K562 (cell line): ENCODE data around the gene ZNF500. TPM values are rescaled to one million over a fixed set of nuclear protein-coding genes. Genes with fewer than 3 reads are reported as not detected.

Experiments used
- ATAC-seq: fragments of 200-7000 bp; cut with Tn5 transposase; 3 replicates; pipeline ENCODE4 v1.9.1; 2020; ENCODE audit warnings: moderate library complexity
- BruUV-seq: library from RNA; stranded (reverse); fragments of 400-500 nt; replicated peaks from 2 replicates; lab custom pipeline; 2021; lab: Mats Ljungman, UMichigan
- CTCF ChIA-PET: fragments of 300-600 bp; formaldehyde crosslinking; extraction: SDS; loops from one replicate; lab custom pipeline; 2021; ENCODE audit warnings: low intra/inter-chr PET ratio; lab: Yijun Ruan, JAX
- POLR2A ChIA-PET: fragments of 300-600, 350-650 bp; sonication (Branson Sonifier 250); formaldehyde crosslinking; extraction: SDS; loops from one replicate; lab custom pipeline; 2021; ENCODE audit warnings: antibody characterized with exemption, inconsistent platforms; lab: Yijun Ruan, JAX
- DNase-seq, 4 experiments: peaks; one replicate each; pipeline versions ENCODE4 v3.0.0 to v3.0.0-alpha.2; 2011 to 2018; ENCODE audit warnings: low spot score in 3 of 4, mixed read lengths in 3 of 4; ENCODE audit errors: extremely low read depth in 1 of 4
- FAIRE-seq: peaks from 2 replicates; lab custom pipeline; 2011; peaks lifted over from hg19 to GRCh38; lab: Jason Lieb, UNC
- H2AFZ ChIP-seq: 2 replicates; pipeline ENCODE4 v1.6.0; 2011; ENCODE audit warnings: low read depth, low read length, control low read depth, inconsistent platforms
- H3K27ac ChIP-seq: fragments of 200-600 bp; 3 replicates; pipeline ENCODE4 v1.8.0; 2011; ENCODE audit warnings: low read depth, mild to moderate bottlenecking, control low read depth, inconsistent platforms, low read length, moderate library complexity, mixed read lengths; ENCODE audit errors: extremely low read depth
- H3K27me3 ChIP-seq, 2 experiments: fragments of 300-600 bp in 1 of 2; 2 replicates in 1 of 2; 3 replicates in 1 of 2; pipeline versions ENCODE4 v1.6.0 to v1.8.0; 2011; ENCODE audit warnings: inconsistent platforms in 2 of 2, low read length in 2 of 2, mild to moderate bottlenecking in 1 of 2, mixed read lengths in 1 of 2, moderate library complexity in 1 of 2; ENCODE audit not compliant: control insufficient read depth in 2 of 2, insufficient read depth in 2 of 2
- H3K36me3 ChIP-seq: fragments of 300-600 bp; 3 replicates; pipeline ENCODE4 v1.8.0; 2011; ENCODE audit warnings: mild to moderate bottlenecking, low read length, inconsistent platforms; ENCODE audit not compliant: control insufficient read depth, insufficient read depth
- H3K4me1 ChIP-seq, 2 experiments: fragments of 200-600 bp in 1 of 2; replicated peaks in 1 of 2; 2 replicates in 1 of 2; 3 replicates in 1 of 2; pipeline versions ENCODE4 v1.5.1 to v1.8.0; 2011; ENCODE audit warnings: inconsistent platforms in 2 of 2, low read length in 2 of 2, mild to moderate bottlenecking in 1 of 2, mixed read lengths in 1 of 2, moderate library complexity in 1 of 2; ENCODE audit not compliant: control insufficient read depth in 2 of 2, insufficient read depth in 2 of 2
- H3K4me2 ChIP-seq: 2 replicates; pipeline ENCODE4 v1.6.1; 2011; ENCODE audit warnings: low read length, control low read depth, inconsistent platforms, mixed read lengths; ENCODE audit not compliant: insufficient read depth
- H3K4me3 ChIP-seq: fragments of 200-600 bp; sonication (generic), shearing (Covaris generic); 2 replicates; pipeline ENCODE4 v1.5.1; 2016; ENCODE audit warnings: control low read depth, inconsistent platforms
- H3K79me2 ChIP-seq: fragments of 200-600 bp; 3 replicates; pipeline ENCODE4 v1.8.0; 2011; ENCODE audit warnings: low read length, inconsistent platforms; ENCODE audit not compliant: control insufficient read depth, insufficient read depth
- H3K9ac ChIP-seq, 2 experiments: 2 replicates each; pipeline versions ENCODE4 v1.6.0 to v1.6.1; 2011; ENCODE audit warnings: low read depth in 2 of 2, low read length in 2 of 2, control low read depth in 1 of 2, inconsistent platforms in 1 of 2, mild to moderate bottlenecking in 1 of 2, mixed read lengths in 1 of 2; ENCODE audit not compliant: insufficient read depth in 1 of 2
- H3K9me1 ChIP-seq: one replicate; pipeline ENCODE4 v1.6.0; 2011; ENCODE audit warnings: inconsistent platforms, mild to moderate bottlenecking, low read length, moderate library complexity; ENCODE audit not compliant: control insufficient read depth, insufficient read depth
- H3K9me3 ChIP-seq: replicated peaks from 2 replicates; pipeline ENCODE4 v1.5.1; 2011; ENCODE audit warnings: low read depth, low read length, inconsistent platforms; ENCODE audit not compliant: control insufficient read depth, insufficient read depth
- H4K20me1 ChIP-seq: replicated peaks from 2 replicates; pipeline ENCODE4 v1.6.1; 2011; ENCODE audit warnings: low read length, inconsistent platforms, mixed read lengths; ENCODE audit not compliant: control insufficient read depth, insufficient read depth
- KDM1A ChIP-seq, 2 experiments: fragments of 450-650 bp; IDR thresholded peaks; 2 replicates each; pipeline ENCODE4 v1.6.1; 2016; ENCODE audit warnings: mild to moderate bottlenecking in 2 of 2
- RAD21 ChIP-seq, 2 experiments: fragments of 250-450 bp in 1 of 2; fragments of 450-650 bp in 1 of 2; sonication (Bioruptor Pico) in 1 of 2; formaldehyde crosslinking in 1 of 2; IDR thresholded peaks in 1 of 2; conservative IDR thresholded peaks in 1 of 2; 2 replicates each; pipeline versions ENCODE4 v1.4.0 to v1.8.0; 2020 to 2022; ENCODE audit warnings: mild to moderate bottlenecking in 2 of 2, moderate library complexity in 1 of 2
- SPI1 ChIP-seq: IDR thresholded peaks from 2 replicates; pipeline ENCODE4 v1.6.1; 2011; ENCODE audit warnings: low read depth, low read length, control low read depth, borderline replicate concordance
- ZNF184 ChIP-seq: sonication (generic); formaldehyde crosslinking; IDR thresholded peaks from 2 replicates; pipeline ENCODE4 v1.5.0; 2020; ENCODE audit warnings: missing genetic modification reagents
- ZNF57 ChIP-seq: fragments of 450-650 bp; formaldehyde crosslinking; IDR thresholded peaks from 2 replicates; pipeline ENCODE4 v1.4.0; 2020; ENCODE audit warnings: mild to moderate bottlenecking, moderate library complexity
- WGBS: fragments of 100-300 bp; shearing (Covaris generic); methylation state at CpG from one replicate; pipeline ENCODE4 v1.1.6; 2016; ENCODE audit warnings: low coverage, mixed read lengths; ENCODE audit not compliant: insufficient coverage; ENCODE audit errors: missing lambda C conversion rate; 5-methylcytosine and 5-hydroxymethylcytosine counted together
- in situ Hi-C: fragments of 300-500 bp; cut with MboI; formaldehyde crosslinking; loops from 4 replicates; pipeline ENCODE4 v1.15.0; 2018; ENCODE audit warnings: inconsistent platforms, mixed read lengths
- intact Hi-C: fragments of 100-400 bp; cut with micrococcal nuclease; formaldehyde crosslinking; loops from 2 replicates; pipeline ENCODE4 v1.14.2; 2022
- polyA plus RNA-seq, 8 experiments: library from polyadenylated mRNA; depleted of rRNA in 4 of 8; stranded (reverse) in 5 of 8; unstranded in 3 of 8; fragments of >200 nt; fragmentation: Nextera tagmentation in 2 of 8; fragmentation: Illumina TruSeq in 1 of 8; extraction: Ambion mirVana in 2 of 8; extraction: Trizol in 1 of 8; gene quantifications; 2 replicates each; pipeline versions ENCODE4 v1.2.1 to v1.2.3, GENCODE V29; 2011 to 2014; ENCODE audit warnings: inconsistent platforms in 1 of 8, missing spikeins in 1 of 8
- total RNA-seq, 7 experiments: library from RNA; depleted of rRNA in 6 of 7; stranded (reverse); fragments of >200 nt in 6 of 7; fragmentation: Illumina TruSeq in 2 of 7; extraction: Trizol in 2 of 7; gene quantifications; 2 replicates each; pipeline versions ENCODE4 v1.2.1 to v1.2.3, GENCODE V29; 2011 to 2021; ENCODE audit warnings: low replicate concordance in 1 of 7
- TF ChIP-seq, protein P1 (sequence below), 2 experiments: fragments of 450-650 bp; formaldehyde crosslinking in 1 of 2; IDR thresholded peaks; 2 replicates each; pipeline versions ENCODE4 v1.4.0 to v1.6.1; 2014 to 2020; ENCODE audit warnings: mild to moderate bottlenecking in 2 of 2, borderline replicate concordance in 1 of 2, low read depth in 1 of 2
- TF ChIP-seq, protein P2 (sequence below): fragments of 450-650 bp; IDR thresholded peaks from 2 replicates; pipeline ENCODE4 v1.7.1; 2018; ENCODE audit warnings: mild to moderate bottlenecking, low read depth; ENCODE audit not compliant: partially characterized antibody
- TF ChIP-seq, protein P3 (sequence below): fragments of 450-650 bp; formaldehyde crosslinking; IDR thresholded peaks from 2 replicates; pipeline ENCODE4 v1.4.0; 2020; ENCODE audit warnings: mild to moderate bottlenecking

Gene ZNF500
- total and polyA plus RNA-seq, 9 of the 15 experiments (the other 6 are each of a cell fraction or from before 2014, with no cell fraction given), result 0.80 to 20.8 (median 5.3) TPM

DNA sequence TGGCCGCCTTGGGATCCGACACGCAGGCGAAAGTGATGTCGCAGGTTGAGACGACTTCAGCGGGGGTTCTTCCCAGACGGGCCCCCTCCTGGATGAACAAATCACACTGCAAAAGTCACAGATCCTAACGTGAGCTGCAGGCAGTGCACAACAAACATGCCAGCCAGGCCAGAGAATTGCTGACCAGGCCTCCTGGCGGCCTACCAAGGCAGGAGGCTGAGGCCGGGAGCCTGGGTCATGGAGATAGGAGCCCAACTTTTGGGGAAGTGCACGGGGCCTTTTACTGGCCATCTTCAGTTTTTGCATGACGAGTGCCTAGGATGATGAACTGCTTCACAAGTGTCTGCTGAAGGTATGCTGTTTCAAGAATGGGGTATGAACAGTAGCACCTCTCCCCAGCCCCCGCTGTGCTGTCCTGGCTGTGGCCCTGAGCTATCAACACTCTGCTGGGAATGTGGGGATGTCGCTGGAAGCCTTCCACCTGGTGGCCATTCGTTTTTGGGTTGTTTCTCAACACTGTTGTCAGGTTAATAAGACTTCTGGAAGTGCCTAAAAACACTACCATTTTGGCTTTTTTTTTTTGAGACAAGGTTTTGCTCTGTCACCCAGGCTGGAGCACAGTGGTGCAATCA lies 47.7 kb upstream of the ZNF500 start:
- Histone ChIP-seq H3K79me2 (no peaks in the 10 kb centered on the region), H4K20me1 (no peaks in the 10 kb centered on the region; the same call in 1 of the 2 replicates), H3K4me3 (no peak overlapping the region), H3K4me2 (no peak overlapping the region), H3K4me1 (peaks cover 0 to 3% of the 10 kb centered on the region in 2 experiments; a peak in 2 of 5 replicates), H3K9me3 (no peaks in the 10 kb centered on the region), H3K9me1 (no peaks in the 10 kb centered on the region), H3K36me3 (peaks cover 78% of the 10 kb centered on the region; the same call in 2 of the 3 replicates), H3K27ac (no peak overlapping the region), H2AFZ (no peak overlapping the region), H3K27me3 (no peaks in the 10 kb centered on the region), H3K9ac (0 out of 4 replicates have a peak overlapping the region, but pooled peaks of 1 of the 2 experiments have one; percentile 36)
- peak; percentile 73 for ATAC-seq
- 74% methylated on average over 16 of the region's 16 CpGs for WGBS
- BruUV-seq, result no TSS peak
- ChIA-PET POLR2A (interaction anchor here (1.9 kb wide), 1 partner anchor 10 kb away, joined by 9 read pairs; no protein-coding TSS in a partner anchor), CTCF (no interaction called here)
- in situ Hi-C loops, result no loop called here
- intact Hi-C loops, result no loop called here
- DNase-seq, result peak in 2 of 4 experiments; percentile 18 to 24
- peak; percentile 65 for FAIRE-seq
- TF ChIP-seq RAD21 (CRISPR knock-in tag; conservative IDR thresholded peaks at IDR 0.05 in 1 of 2, IDR thresholded peaks at IDR 0.05 in 1 of 2), result peak in 1 of 2 experiments; percentile 24; a peak in 2 of 4 replicates
- TF ChIP-seq SPI1, result peak; percentile 77
- TF ChIP-seq KDM1A (IDR thresholded peaks at IDR 0.05), result no peak
- no peak for TF ChIP-seq ZNF57 (CRISPR knock-in tag)
- TF ChIP-seq, protein P1, sequence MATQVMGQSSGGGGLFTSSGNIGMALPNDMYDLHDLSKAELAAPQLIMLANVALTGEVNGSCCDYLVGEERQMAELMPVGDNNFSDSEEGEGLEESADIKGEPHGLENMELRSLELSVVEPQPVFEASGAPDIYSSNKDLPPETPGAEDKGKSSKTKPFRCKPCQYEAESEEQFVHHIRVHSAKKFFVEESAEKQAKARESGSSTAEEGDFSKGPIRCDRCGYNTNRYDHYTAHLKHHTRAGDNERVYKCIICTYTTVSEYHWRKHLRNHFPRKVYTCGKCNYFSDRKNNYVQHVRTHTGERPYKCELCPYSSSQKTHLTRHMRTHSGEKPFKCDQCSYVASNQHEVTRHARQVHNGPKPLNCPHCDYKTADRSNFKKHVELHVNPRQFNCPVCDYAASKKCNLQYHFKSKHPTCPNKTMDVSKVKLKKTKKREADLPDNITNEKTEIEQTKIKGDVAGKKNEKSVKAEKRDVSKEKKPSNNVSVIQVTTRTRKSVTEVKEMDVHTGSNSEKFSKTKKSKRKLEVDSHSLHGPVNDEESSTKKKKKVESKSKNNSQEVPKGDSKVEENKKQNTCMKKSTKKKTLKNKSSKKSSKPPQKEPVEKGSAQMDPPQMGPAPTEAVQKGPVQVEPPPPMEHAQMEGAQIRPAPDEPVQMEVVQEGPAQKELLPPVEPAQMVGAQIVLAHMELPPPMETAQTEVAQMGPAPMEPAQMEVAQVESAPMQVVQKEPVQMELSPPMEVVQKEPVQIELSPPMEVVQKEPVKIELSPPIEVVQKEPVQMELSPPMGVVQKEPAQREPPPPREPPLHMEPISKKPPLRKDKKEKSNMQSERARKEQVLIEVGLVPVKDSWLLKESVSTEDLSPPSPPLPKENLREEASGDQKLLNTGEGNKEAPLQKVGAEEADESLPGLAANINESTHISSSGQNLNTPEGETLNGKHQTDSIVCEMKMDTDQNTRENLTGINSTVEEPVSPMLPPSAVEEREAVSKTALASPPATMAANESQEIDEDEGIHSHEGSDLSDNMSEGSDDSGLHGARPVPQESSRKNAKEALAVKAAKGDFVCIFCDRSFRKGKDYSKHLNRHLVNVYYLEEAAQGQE (IDR thresholded peaks at IDR 0.05; ENCODE audit: borderline replicate concordance), result peak; percentile 18; the same call in 1 of the 2 replicates
- TF ChIP-seq, protein P1 (CRISPR knock-in tag; IDR thresholded peaks at IDR 0.05; ENCODE audit: low read depth), result no peak
- TF ChIP-seq, protein P2, sequence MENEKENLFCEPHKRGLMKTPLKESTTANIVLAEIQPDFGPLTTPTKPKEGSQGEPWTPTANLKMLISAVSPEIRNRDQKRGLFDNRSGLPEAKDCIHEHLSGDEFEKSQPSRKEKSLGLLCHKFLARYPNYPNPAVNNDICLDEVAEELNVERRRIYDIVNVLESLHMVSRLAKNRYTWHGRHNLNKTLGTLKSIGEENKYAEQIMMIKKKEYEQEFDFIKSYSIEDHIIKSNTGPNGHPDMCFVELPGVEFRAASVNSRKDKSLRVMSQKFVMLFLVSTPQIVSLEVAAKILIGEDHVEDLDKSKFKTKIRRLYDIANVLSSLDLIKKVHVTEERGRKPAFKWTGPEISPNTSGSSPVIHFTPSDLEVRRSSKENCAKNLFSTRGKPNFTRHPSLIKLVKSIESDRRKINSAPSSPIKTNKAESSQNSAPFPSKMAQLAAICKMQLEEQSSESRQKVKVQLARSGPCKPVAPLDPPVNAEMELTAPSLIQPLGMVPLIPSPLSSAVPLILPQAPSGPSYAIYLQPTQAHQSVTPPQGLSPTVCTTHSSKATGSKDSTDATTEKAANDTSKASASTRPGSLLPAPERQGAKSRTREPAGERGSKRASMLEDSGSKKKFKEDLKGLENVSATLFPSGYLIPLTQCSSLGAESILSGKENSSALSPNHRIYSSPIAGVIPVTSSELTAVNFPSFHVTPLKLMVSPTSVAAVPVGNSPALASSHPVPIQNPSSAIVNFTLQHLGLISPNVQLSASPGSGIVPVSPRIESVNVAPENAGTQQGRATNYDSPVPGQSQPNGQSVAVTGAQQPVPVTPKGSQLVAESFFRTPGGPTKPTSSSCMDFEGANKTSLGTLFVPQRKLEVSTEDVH, result no peak
- no peak for TF ChIP-seq ZNF184 (CRISPR knock-in tag)
- TF ChIP-seq, protein P3, sequence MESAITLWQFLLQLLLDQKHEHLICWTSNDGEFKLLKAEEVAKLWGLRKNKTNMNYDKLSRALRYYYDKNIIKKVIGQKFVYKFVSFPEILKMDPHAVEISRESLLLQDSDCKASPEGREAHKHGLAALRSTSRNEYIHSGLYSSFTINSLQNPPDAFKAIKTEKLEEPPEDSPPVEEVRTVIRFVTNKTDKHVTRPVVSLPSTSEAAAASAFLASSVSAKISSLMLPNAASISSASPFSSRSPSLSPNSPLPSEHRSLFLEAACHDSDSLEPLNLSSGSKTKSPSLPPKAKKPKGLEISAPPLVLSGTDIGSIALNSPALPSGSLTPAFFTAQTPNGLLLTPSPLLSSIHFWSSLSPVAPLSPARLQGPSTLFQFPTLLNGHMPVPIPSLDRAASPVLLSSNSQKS (CRISPR knock-in tag), result no peak
